ENCODE data around the gene AGER.
A peak's percentile ranks its signal among the peaks of the same experiment; 100 is the strongest.
"Not testable (repeated sequence)": the region's sequence is repeated elsewhere in the genome, so short reads cannot be mapped to it uniquely, and the experiment has no call there.

AGER gene

GRCh38 chr6:32186151-32186840 lies 2.2 kb upstream of the AGER start:
- not testable (repeated sequence) for DNase-seq (ENCODE audit: low spot score)

- DNase-seq (ENCODE audit: low spot score): not testable (repeated sequence)
Observed at GRCh38 chr6:32185681-32186131, 1.7 kb upstream of the AGER start.

- no peak for DNase-seq (ENCODE audit: low spot score)
Observed at GRCh38 chr6:32183483-32184083, 470 bp downstream of the AGER start.

- no peak for DNase-seq (ENCODE audit: low spot score)
Observed at GRCh38 chr6:32183030-32183429, 1.0 kb downstream of the AGER start.

- no peak for DNase-seq (ENCODE audit: low spot score)
Observed at GRCh38 chr6:32182555-32182981, 1.5 kb downstream of the AGER start.

- no peak for DNase-seq (ENCODE audit: low spot score)
Observed at GRCh38 chr6:32181915-32182529, 2.0 kb downstream of the AGER start.

- DNase-seq (ENCODE audit: low spot score): no peak
Observed at GRCh38 chr6:32181148-32181702, 2.8 kb downstream of the AGER start.

- DNase-seq (ENCODE audit: low spot score): no peak
Observed at GRCh38 chr6:32179766-32180405, 4.2 kb downstream of the AGER start.

GRCh38 chr6:32178547-32179440 lies 5.3 kb downstream of the AGER start:
- no peak for DNase-seq (ENCODE audit: low spot score)

- DNase-seq (ENCODE audit: low spot score): peak; percentile 99
Observed at GRCh38 chr6:32177788-32178546, 6.1 kb downstream of the AGER start, which contains the start of gene RNF5. TSS of gene RNF5 (plus strand) at chr6:32178405. CDS start at chr6:32178512, 107 bp downstream.

- no peak for DNase-seq (ENCODE audit: low spot score)
Observed at GRCh38 chr6:32177183-32177787, 6.8 kb downstream of the AGER start.

- peak; percentile 38 for DNase-seq (ENCODE audit: low spot score)
Observed at GRCh38 chr6:32176476-32177182, 7.4 kb downstream of the AGER start.

- peak; percentile 96 for DNase-seq (ENCODE audit: low spot score)
Observed at GRCh38 chr6:32175711-32176475, 8.2 kb downstream of the AGER start, which contains the start of gene AGPAT1. TSS of gene AGPAT1 (minus strand) at chr6:32176084. CDS start at chr6:32171496, 4,588 bp downstream.

GRCh38 chr6:32175322-32175710 lies 8.7 kb downstream of the AGER start:
- no peak for DNase-seq (ENCODE audit: low spot score)

GRCh38 chr6:32174416-32174815 lies 9.6 kb downstream of the AGER start:
- DNase-seq (ENCODE audit: low spot score): no peak

- no peak for DNase-seq (ENCODE audit: low spot score)
Observed at GRCh38 chr6:32173051-32173727, 10.9 kb downstream of the AGER start.

- no peak for DNase-seq (ENCODE audit: low spot score)
Observed at GRCh38 chr6:32171234-32171633, 12.8 kb downstream of the AGER start.

- DNase-seq (ENCODE audit: low spot score): no peak
Observed at GRCh38 chr6:32170294-32170693, 13.8 kb downstream of the AGER start.

Measured in LoVo (cell line).